22Rv1 (cell line): Measurements from ENCODE around the gene RPS27A.
"Not testable (repeated sequence)": the region's sequence is repeated elsewhere in the genome, so short reads cannot be mapped to it uniquely, and the experiment has no call there.

ENCODE experiments used
- H3K27ac ChIP-seq: fragments of 450-650 bp; 2 replicates; pipeline ENCODE4 v1.5.1; 2017
- ZFX ChIP-seq: fragments of 450-650 bp; IDR thresholded peaks from 2 replicates; pipeline ENCODE4 v1.6.1; 2017; ENCODE audit warnings: antibody characterized with exemption, borderline replicate concordance
- TF ChIP-seq, protein P1 (sequence below): fragments of 450-650 bp; IDR thresholded peaks from 2 replicates; pipeline ENCODE4 v1.5.1; 2017; ENCODE audit warnings: mild to moderate bottlenecking

RPS27A gene

DNA sequence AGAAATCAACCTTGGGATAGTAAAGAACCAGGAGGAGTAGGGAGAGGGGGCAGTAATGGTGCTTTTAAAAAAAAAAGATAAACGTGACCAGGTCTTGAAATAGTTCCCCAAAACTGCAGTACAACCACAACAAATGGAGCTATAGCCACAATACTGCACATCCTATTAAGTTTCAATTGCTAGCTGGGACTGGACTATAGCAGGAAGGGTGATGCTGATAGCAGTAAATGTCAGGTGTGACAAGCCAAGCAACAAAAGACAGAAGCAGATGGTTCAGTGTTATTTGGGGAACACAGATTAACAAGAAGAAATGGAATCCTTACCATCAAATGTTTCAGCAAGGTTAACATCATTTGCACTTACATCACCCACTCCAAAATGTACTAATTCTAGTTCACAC is 10.1 kb downstream of the RPS27A start:
- TF ChIP-seq, protein P1, sequence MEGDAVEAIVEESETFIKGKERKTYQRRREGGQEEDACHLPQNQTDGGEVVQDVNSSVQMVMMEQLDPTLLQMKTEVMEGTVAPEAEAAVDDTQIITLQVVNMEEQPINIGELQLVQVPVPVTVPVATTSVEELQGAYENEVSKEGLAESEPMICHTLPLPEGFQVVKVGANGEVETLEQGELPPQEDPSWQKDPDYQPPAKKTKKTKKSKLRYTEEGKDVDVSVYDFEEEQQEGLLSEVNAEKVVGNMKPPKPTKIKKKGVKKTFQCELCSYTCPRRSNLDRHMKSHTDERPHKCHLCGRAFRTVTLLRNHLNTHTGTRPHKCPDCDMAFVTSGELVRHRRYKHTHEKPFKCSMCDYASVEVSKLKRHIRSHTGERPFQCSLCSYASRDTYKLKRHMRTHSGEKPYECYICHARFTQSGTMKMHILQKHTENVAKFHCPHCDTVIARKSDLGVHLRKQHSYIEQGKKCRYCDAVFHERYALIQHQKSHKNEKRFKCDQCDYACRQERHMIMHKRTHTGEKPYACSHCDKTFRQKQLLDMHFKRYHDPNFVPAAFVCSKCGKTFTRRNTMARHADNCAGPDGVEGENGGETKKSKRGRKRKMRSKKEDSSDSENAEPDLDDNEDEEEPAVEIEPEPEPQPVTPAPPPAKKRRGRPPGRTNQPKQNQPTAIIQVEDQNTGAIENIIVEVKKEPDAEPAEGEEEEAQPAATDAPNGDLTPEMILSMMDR: no peak
- no peak for TF ChIP-seq ZFX
- no peak overlapping the region for H3K27ac ChIP-seq

DNA sequence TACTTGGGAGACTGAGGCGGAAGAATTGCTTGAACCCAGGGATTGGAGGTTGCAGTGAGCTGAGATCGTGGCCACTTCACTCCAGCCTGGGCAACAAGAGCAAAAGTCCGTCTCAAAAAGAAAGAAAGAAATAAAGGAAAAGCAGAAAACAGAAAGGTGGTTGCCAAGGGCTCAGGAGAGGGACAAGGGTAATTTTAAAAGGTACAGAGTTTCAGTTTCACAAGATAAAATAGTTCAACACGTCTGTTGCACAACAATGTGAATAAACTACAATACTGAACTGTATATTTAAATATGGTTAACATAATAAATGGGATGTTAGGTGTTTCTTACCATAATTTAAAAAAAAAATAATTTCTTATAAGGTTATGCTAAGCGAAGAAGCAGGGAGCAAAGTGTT is 12.9 kb downstream of the RPS27A start:
- TF ChIP-seq, protein P1: no peak
- no peak for TF ChIP-seq ZFX

DNA sequence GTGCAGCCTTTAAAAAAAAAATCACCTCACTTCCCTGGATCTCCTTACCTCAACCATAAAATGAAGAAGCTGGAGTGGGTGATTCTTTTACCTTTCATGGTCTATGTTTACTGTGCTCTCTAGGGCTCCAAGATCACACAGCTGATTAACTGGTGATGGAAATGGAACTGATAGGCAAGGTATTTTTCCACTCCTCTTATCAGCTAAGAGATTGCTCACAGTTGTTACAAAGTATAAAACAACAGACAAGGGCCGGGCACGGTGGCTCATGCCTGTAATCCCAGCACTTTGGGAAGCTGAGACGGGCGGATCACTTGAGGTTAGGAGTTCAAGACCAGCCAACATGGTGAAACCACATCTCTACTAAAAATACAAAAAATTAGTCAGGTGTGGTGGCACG is 14.5 kb downstream of the RPS27A start:
- H3K27ac ChIP-seq: no peak overlapping the region
- TF ChIP-seq ZFX: no peak
- TF ChIP-seq, protein P1: no peak

More for the DNA sequence above, 12.9 kb downstream of the RPS27A start:
- no peak overlapping the region for H3K27ac ChIP-seq

DNA sequence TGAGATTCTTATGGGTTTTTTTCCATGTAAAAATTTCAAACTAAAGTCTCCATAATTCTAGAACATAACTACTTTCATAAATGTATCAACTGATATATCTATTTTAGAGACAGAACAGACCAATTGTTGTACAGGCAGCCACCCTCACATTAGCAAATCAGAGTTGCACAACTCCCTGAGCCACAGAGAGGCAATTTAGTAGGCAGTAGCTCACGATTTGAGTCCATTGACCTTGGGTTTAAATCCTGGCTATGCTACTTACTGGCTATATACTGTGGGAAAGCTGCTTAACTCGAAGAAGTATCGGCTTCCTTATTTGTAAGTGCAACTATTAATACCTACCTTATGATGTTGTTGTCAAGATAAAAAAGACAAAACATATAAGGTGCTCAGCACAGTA is 20.3 kb downstream of the RPS27A start:
- no peak for TF ChIP-seq ZFX
- TF ChIP-seq, protein P1: no peak
- H3K27ac ChIP-seq: no peak overlapping the region

DNA sequence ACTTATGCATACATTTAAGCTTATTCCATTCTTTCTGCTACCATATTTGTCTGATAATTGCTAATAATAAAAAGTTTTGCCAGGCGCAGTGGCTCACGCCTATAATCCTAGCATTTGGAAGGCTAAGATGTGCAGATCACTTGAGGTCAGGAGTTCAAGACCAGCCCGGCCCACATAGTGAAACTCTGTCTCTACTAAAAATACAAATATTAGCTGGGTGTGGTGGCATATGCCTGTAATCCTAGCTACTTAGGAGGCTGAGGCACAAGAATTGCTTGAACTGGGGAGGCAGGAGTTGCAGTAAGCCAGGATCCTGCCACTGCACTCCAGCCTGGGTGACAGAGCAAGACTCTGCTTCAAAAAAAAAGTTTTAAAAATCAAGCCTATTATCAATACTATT is 27.1 kb downstream of the RPS27A start:
- H3K27ac ChIP-seq: not testable (repeated sequence)

DNA sequence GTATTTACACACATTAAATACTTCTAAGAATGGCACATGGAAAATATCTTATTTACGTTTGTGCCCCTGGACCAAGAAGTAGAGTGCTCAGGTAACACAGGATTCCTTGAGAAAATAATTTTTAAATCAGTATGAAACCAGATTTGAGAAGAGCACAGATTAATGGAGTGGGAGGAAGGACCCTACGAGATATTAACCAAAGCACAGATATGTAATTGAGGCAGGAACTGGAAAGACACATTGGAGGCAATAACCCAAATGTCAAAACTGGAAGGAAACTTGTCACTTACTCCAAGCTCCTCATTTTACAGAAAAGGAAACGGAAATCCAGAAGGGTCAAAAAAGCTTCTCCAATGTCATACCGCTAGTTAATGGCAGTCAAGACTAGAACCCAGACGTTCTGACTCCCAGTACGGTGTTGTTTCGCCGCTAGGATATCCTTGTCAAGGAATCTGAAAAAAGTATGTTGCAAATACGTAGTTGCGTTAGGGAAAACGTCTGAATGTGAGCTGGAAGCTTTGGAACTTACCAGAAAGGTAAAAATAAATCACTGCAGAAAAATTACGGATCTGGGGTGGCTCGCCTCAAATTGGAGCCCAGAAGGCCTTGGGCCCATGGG is 35.9 kb downstream of the RPS27A start:
- H3K27ac ChIP-seq: peak overlapping the region; percentile 87

DNA sequence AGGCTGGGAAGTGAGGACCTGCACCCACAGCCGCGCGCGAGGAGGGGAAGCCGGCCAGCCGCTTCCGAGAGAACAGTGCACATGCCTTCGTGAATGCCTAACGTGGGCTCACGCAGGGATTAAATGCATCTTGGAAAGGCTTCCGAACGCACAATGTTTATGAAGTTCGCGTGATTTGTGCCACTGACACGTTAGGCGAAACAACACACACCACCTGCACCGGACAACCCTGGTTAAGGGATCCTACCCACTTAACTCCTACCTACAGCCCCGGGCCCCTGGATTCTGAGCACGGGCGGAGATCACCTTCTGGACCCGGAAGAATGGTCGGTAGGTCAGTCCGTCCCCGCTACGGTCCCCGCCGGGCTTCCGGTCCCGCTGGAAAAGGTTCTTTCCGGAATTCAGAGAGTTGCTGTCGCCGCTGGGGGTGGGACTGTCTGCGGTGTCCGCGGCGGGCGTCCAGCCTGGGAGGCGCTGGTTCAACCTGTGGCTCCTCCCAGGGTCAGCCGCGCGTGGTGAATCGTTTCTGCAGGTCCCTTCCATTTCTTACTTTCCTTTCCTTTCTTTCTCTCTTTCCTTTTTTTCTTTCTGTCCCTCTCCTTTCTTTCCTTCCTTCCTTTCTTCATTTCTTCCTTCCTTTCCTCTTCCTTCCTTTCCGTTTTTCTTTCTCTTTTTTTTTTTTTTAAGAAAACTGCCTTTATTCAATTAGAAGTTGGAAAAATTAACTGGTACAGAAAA is 36.6 kb downstream of the RPS27A start, which contains the start of gene MTIF2:
TSS of gene MTIF2 (minus strand) at position 325 of the 738 bp plus-strand sequence. CDS start 5,373 bp downstream, outside the sequence.
- peak within 1 kb of the TSS; percentile 87 for H3K27ac ChIP-seq
- no peak for TF ChIP-seq ZFX
- TF ChIP-seq, protein P1: no peak

More for the DNA sequence above, 35.9 kb downstream of the RPS27A start:
- no peak for TF ChIP-seq ZFX
- TF ChIP-seq, protein P1: no peak
